Caco-2 (cell line): ENCODE data around the gene CST7. TPM values are rescaled to one million over a fixed set of nuclear protein-coding genes. Genes with fewer than 3 reads are reported as not detected.

Experiments
- BruUV-seq: library from RNA; stranded (reverse); fragments of 400-500 nt; replicated peaks from 2 replicates; lab custom pipeline; 2021; lab: Mats Ljungman, UMichigan
- CTCF ChIA-PET: fragments of 300-600 bp; sonication (Branson Sonifier 250); formaldehyde crosslinking; loops from one replicate; lab custom pipeline; 2022; ENCODE audit warnings: antibody characterized with exemption; lab: Charles Lee
- POLR2A ChIA-PET: fragments of 300-600 bp; sonication (Branson Sonifier 250); formaldehyde crosslinking; loops from one replicate; lab custom pipeline; 2022; ENCODE audit warnings: antibody characterized with exemption; lab: Charles Lee
- DNase-seq, 2 experiments: peaks; one replicate each; pipeline versions ENCODE4 v3.0.0 to v3.0.0-alpha.2; 2020 to 2022
- H3K27me3 ChIP-seq: replicated peaks from 2 replicates; pipeline ENCODE4 v1.6.0; 2011; ENCODE audit warnings: low read length; ENCODE audit not compliant: control insufficient read depth, insufficient read depth
- H3K36me3 ChIP-seq: 2 replicates; pipeline ENCODE4 v1.5.1; 2011; ENCODE audit warnings: low read length; ENCODE audit not compliant: control insufficient read depth, insufficient read depth
- H3K4me1 ChIP-seq: fragments of 250-450 bp; sonication (Bioruptor Pico); 2 replicates; pipeline ENCODE4 v1.5.1; 2020; ENCODE audit warnings: mild to moderate bottlenecking
- H3K4me3 ChIP-seq: 2 replicates; pipeline ENCODE4 v1.5.1; 2011; ENCODE audit warnings: low read depth, mild to moderate bottlenecking, control low read depth, low read length
- H3K9me3 ChIP-seq: fragments of 250-450 bp; sonication (Bioruptor Pico); 2 replicates; pipeline ENCODE4 v1.5.1; 2020; ENCODE audit warnings: mild to moderate bottlenecking, moderate library complexity
- H3K27ac Mint-ChIP-seq: one replicate; pipeline ENCODE4 v1.8.0; 2022; ENCODE audit warnings: mixed read lengths; ENCODE audit not compliant: unreplicated experiment
- H3K27me3 Mint-ChIP-seq: one replicate; pipeline ENCODE4 v1.8.0; 2022; ENCODE audit warnings: mixed read lengths; ENCODE audit not compliant: insufficient read depth, unreplicated experiment
- H3K36me3 Mint-ChIP-seq: one replicate; pipeline ENCODE4 v1.8.0; 2022; ENCODE audit warnings: mild to moderate bottlenecking, mixed read lengths; ENCODE audit not compliant: insufficient read depth, unreplicated experiment
- H3K4me1 Mint-ChIP-seq: one replicate; pipeline ENCODE4 v1.8.0; 2022; ENCODE audit warnings: low read depth, mixed read lengths; ENCODE audit not compliant: unreplicated experiment
- H3K4me3 Mint-ChIP-seq: one replicate; pipeline ENCODE4 v1.8.0; 2022; ENCODE audit warnings: mild to moderate bottlenecking, moderate library complexity, mixed read lengths; ENCODE audit not compliant: unreplicated experiment
- H3K9me3 Mint-ChIP-seq: one replicate; pipeline ENCODE4 v1.8.0; 2022; ENCODE audit warnings: mixed read lengths; ENCODE audit not compliant: unreplicated experiment
- CTCF ChIP-seq, 2 experiments: fragments of 200-600 bp in 1 of 2; IDR thresholded peaks; 1 replicate in 1 of 2; 2 replicates in 1 of 2; pipeline versions ENCODE4 v1.5.1 to v1.8.0; 2011 to 2022; ENCODE audit warnings: antibody characterized with exemption in 1 of 2, control low read depth in 1 of 2, inconsistent platforms in 1 of 2, low read depth in 1 of 2, low read length in 1 of 2, mild to moderate bottlenecking in 1 of 2, moderate library complexity in 1 of 2; ENCODE audit not compliant: insufficient read depth in 1 of 2, severe bottlenecking in 1 of 2, unreplicated experiment in 1 of 2
- intact Hi-C: fragments of 100-400 bp; cut with micrococcal nuclease; formaldehyde crosslinking; loops from one replicate; pipeline ENCODE4 v1.10.0; 2022; ENCODE audit not compliant: unreplicated experiment
- total RNA-seq: library from RNA; stranded (reverse); gene quantifications from 2 replicates; pipeline ENCODE4 v1.2.3, GENCODE V29; 2022

Gene CST7
- total RNA-seq, 1 experiment from 2014 or later: not detected

- no peak overlapping the region for H3K4me3 Mint-ChIP-seq
- no peaks in the 10 kb centered on the region for H3K27me3 Mint-ChIP-seq
- H3K9me3 Mint-ChIP-seq: peaks cover 3% of the 10 kb centered on the region
- Histone ChIP-seq H3K9me3 (no peaks in the 10 kb centered on the region), H3K4me3 (no peak overlapping the region), H3K36me3 (peaks cover 1% of the 10 kb centered on the region), H3K4me1 (no peaks in the 10 kb centered on the region), H3K27me3 (no peaks in the 10 kb centered on the region)
- ChIA-PET CTCF (interaction anchor here (0.5 to 1.3 kb wide), 2 partner anchors 9 to 15 kb away, joined by 3 read pairs; no protein-coding TSS in a partner anchor), POLR2A (no interaction called here)
- no peak overlapping the region for H3K27ac Mint-ChIP-seq
- no TSS peak for BruUV-seq
- intact Hi-C loops: no loop called here
- no peak for TF ChIP-seq CTCF (IDR thresholded peaks at IDR 0.05; ENCODE audit: insufficient read depth in 1 of 2, low read depth in 1 of 2, low read length in 1 of 2, severe bottlenecking in 1 of 2, unreplicated experiment in 1 of 2)
- no peaks in the 10 kb centered on the region for H3K4me1 Mint-ChIP-seq
- peaks cover 43% of the 10 kb centered on the region for H3K36me3 Mint-ChIP-seq
- peak in 1 of 2 experiments; percentile 22 for DNase-seq
Observed at GRCh38 chr20:25008388-25009217, 59.5 kb downstream of the CST7 start.

Other genes starting within 250 kb of the CST7 start
- gene APMAP, start 43.5 kb downstream of the CST7 start, total RNA-seq: 119 and 138 TPM in 2 replicates
- gene ACSS1, start 108.9 kb downstream of the CST7 start, total RNA-seq: 81.9 and 113 TPM in 2 replicates
- not detected in 2 replicates for gene VSX1, start 132.9 kb downstream of the CST7 start, total RNA-seq
- 86.6 and 89.4 TPM in 2 replicates for gene ENTPD6, start 246.4 kb downstream of the CST7 start, total RNA-seq